ENCODE measurements around the gene UPB1. TPM values are rescaled to one million over a fixed set of nuclear protein-coding genes. Genes with fewer than 3 reads are reported as not detected.
"Not testable (repeated sequence)": the region's sequence is repeated elsewhere in the genome, so short reads cannot be mapped to it uniquely, and the experiment has no call there.

UPB1 gene
- total and polyA plus RNA-seq, 2 experiments from 2014 or later, result 0.13 TPM; not detected in 1

DNA sequence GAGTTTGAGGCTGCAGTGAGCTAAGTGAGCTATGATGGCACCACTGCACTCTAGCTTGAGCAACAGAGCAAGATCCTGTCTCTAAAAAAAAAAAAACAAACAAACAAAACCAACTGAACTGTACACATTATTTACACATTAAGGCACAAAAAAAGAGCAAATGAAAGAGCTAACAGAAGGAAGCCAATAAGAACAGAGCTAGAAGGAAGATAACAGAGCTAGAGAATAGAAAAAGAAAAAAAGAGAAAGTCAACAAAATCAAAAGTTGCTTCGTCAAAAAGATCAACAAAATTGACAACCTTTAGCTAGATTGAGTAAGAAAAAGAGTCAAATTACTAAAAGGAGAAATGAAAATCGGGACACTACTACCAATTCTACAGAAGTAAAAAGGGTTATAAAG, 34.8 kb downstream of the UPB1 start (continued):
- TF ChIP-seq, protein P1, sequence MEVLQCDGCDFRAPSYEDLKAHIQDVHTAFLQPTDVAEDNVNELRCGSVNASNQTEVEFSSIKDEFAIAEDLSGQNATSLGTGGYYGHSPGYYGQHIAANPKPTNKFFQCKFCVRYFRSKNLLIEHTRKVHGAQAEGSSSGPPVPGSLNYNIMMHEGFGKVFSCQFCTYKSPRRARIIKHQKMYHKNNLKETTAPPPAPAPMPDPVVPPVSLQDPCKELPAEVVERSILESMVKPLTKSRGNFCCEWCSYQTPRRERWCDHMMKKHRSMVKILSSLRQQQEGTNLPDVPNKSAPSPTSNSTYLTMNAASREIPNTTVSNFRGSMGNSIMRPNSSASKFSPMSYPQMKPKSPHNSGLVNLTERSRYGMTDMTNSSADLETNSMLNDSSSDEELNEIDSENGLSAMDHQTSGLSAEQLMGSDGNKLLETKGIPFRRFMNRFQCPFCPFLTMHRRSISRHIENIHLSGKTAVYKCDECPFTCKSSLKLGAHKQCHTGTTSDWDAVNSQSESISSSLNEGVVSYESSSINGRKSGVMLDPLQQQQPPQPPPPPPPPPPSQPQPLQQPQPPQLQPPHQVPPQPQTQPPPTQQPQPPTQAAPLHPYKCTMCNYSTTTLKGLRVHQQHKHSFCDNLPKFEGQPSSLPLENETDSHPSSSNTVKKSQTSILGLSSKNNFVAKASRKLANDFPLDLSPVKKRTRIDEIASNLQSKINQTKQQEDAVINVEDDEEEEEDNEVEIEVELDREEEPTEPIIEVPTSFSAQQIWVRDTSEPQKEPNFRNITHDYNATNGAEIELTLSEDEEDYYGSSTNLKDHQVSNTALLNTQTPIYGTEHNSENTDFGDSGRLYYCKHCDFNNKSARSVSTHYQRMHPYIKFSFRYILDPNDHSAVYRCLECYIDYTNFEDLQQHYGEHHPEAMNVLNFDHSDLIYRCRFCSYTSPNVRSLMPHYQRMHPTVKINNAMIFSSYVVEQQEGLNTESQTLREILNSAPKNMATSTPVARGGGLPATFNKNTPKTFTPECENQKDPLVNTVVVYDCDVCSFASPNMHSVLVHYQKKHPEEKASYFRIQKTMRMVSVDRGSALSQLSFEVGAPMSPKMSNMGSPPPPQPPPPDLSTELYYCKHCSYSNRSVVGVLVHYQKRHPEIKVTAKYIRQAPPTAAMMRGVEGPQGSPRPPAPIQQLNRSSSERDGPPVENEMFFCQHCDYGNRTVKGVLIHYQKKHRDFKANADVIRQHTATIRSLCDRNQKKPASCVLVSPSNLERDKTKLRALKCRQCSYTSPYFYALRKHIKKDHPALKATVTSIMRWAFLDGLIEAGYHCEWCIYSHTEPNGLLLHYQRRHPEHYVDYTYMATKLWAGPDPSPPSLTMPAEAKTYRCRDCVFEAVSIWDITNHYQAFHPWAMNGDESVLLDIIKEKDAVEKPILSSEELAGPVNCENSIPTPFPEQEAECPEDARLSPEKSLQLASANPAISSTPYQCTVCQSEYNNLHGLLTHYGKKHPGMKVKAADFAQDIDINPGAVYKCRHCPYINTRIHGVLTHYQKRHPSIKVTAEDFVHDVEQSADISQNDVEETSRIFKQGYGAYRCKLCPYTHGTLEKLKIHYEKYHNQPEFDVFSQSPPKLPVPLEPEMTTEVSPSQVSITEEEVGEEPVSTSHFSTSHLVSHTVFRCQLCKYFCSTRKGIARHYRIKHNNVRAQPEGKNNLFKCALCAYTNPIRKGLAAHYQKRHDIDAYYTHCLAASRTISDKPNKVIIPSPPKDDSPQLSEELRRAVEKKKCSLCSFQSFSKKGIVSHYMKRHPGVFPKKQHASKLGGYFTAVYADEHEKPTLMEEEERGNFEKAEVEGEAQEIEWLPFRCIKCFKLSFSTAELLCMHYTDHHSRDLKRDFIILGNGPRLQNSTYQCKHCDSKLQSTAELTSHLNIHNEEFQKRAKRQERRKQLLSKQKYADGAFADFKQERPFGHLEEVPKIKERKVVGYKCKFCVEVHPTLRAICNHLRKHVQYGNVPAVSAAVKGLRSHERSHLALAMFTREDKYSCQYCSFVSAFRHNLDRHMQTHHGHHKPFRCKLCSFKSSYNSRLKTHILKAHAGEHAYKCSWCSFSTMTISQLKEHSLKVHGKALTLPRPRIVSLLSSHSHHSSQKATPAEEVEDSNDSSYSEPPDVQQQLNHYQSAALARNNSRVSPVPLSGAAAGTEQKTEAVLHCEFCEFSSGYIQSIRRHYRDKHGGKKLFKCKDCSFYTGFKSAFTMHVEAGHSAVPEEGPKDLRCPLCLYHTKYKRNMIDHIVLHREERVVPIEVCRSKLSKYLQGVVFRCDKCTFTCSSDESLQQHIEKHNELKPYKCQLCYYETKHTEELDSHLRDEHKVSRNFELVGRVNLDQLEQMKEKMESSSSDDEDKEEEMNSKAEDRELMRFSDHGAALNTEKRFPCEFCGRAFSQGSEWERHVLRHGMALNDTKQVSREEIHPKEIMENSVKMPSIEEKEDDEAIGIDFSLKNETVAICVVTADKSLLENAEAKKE (CRISPR knock-in tag; IDR thresholded peaks at IDR 0.05), result no peak
- no peak for TF ChIP-seq JUNB (IDR thresholded peaks at IDR 0.05; ENCODE audit: unreplicated experiment)
- TF ChIP-seq EZH2 (IDR thresholded peaks at IDR 0.05; ENCODE audit: low read depth, unreplicated experiment), result no peak
- TF ChIP-seq, protein P2, sequence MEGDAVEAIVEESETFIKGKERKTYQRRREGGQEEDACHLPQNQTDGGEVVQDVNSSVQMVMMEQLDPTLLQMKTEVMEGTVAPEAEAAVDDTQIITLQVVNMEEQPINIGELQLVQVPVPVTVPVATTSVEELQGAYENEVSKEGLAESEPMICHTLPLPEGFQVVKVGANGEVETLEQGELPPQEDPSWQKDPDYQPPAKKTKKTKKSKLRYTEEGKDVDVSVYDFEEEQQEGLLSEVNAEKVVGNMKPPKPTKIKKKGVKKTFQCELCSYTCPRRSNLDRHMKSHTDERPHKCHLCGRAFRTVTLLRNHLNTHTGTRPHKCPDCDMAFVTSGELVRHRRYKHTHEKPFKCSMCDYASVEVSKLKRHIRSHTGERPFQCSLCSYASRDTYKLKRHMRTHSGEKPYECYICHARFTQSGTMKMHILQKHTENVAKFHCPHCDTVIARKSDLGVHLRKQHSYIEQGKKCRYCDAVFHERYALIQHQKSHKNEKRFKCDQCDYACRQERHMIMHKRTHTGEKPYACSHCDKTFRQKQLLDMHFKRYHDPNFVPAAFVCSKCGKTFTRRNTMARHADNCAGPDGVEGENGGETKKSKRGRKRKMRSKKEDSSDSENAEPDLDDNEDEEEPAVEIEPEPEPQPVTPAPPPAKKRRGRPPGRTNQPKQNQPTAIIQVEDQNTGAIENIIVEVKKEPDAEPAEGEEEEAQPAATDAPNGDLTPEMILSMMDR (conservative IDR thresholded peaks at IDR 0.05; ENCODE audit: low read depth in 2 of 2), result no peak

DNA sequence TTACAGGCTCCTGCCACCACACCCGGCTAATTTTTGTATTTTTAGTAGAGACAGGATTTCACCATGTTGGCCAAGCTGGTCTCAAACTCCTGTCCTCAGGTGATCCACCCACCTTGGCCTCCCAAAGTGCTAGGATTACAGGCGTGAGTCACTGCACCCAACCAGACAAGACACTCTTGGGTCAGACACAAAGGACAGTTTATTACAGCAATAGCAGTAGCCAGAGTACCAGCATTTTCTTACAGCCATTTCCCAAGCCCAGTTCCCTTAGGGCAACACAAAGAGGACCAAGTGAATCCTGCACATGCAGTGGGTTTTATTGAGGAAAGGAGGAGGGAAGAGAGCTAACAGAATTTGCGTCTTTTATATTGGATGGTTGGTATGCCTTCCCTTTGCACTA, 35.8 kb downstream of the UPB1 start:
- H3K4me3 ChIP-seq; H3K9me3 Mint-ChIP-seq; H3K4me1 ChIP-seq (ENCODE audit: insufficient read depth); H3K4me3 Mint-ChIP-seq; H3K79me2 ChIP-seq (replicated peaks; ENCODE audit: insufficient read depth); DNase-seq (ENCODE audit: low spot score); H3K4me2 ChIP-seq; H3K4me1 Mint-ChIP-seq; H3K27ac Mint-ChIP-seq; H3F3A ChIP-seq (replicated peaks; ENCODE audit: low read depth); H4K20me1 ChIP-seq (replicated peaks; ENCODE audit: insufficient read depth); H3K36me3 Mint-ChIP-seq (ENCODE audit: low read depth); H3K9me2 ChIP-seq (ENCODE audit: insufficient read depth); H3K36me3 ChIP-seq (ENCODE audit: insufficient read depth); H3K27me3 ChIP-seq (ENCODE audit: insufficient read depth); H3K27ac ChIP-seq (ENCODE audit: low read depth); H3K27me3 Mint-ChIP-seq (ENCODE audit: insufficient read depth, low read depth, poor library complexity); ATAC-seq; H2AFZ ChIP-seq: not testable (repeated sequence)
